Measurements from ENCODE around the gene NT5C3B.

- TF ChIP-seq CTCF (conservative IDR thresholded peaks at IDR 0.05; ENCODE audit: low read length) (no peak), EZH2phosphoT487 (IDR thresholded peaks at IDR 0.05; ENCODE audit: borderline replicate concordance, low read depth, low read length) (no peak)
These were observed 641 bp upstream of the NT5C3B start for GRCh38 chr17:41836550-41837196.
